NCI-H187 (cell line): ENCODE results near the gene MRPL50.

Source experiments
- DNase-seq, 2 experiments: peaks; one replicate each; lab custom pipeline; 2025; lab: John Stamatoyannopoulos, UW

Gene MRPL50

GRCh38 chr9:101375546-101375945, 22.9 kb downstream of the MRPL50 start:
- no peak for DNase-seq

GRCh38 chr9:101372327-101373118, 25.9 kb downstream of the MRPL50 start:
- no peak for DNase-seq

- DNase-seq: no peak
Measured at GRCh38 chr9:101371813-101372212, 26.6 kb downstream of the MRPL50 start.

GRCh38 chr9:101369884-101370531, 28.4 kb downstream of the MRPL50 start:
- DNase-seq: no peak

- no peak for DNase-seq
Measured at GRCh38 chr9:101369286-101369685, 29.1 kb downstream of the MRPL50 start.

- no peak for DNase-seq
Measured at GRCh38 chr9:101367323-101367722, 31.1 kb downstream of the MRPL50 start.

- DNase-seq: no peak
Measured at GRCh38 chr9:101366038-101366756, 32.2 kb downstream of the MRPL50 start.

- DNase-seq: no peak
Measured at GRCh38 chr9:101365181-101365580, 33.2 kb downstream of the MRPL50 start.

- no peak for DNase-seq
Measured at GRCh38 chr9:101362450-101362849, 36.0 kb downstream of the MRPL50 start.

GRCh38 chr9:101360647-101361046, 37.8 kb downstream of the MRPL50 start:
- no peak for DNase-seq

GRCh38 chr9:101359679-101360078, 38.7 kb downstream of the MRPL50 start:
- no peak for DNase-seq

GRCh38 chr9:101356619-101357018, 41.8 kb downstream of the MRPL50 start:
- no peak for DNase-seq

- no peak for DNase-seq
Measured at GRCh38 chr9:101354765-101355708, 43.4 kb downstream of the MRPL50 start.

- DNase-seq: no peak
Measured at GRCh38 chr9:101354143-101354764, 44.2 kb downstream of the MRPL50 start.

- DNase-seq: no peak
Measured at GRCh38 chr9:101353683-101354082, 44.7 kb downstream of the MRPL50 start.

GRCh38 chr9:101352892-101353463, 45.4 kb downstream of the MRPL50 start:
- no peak for DNase-seq

GRCh38 chr9:101350285-101350684, 48.1 kb downstream of the MRPL50 start:
- DNase-seq: no peak

GRCh38 chr9:101342595-101342994, 55.8 kb downstream of the MRPL50 start:
- no peak for DNase-seq

- no peak for DNase-seq
Measured at GRCh38 chr9:101341958-101342357, 56.5 kb downstream of the MRPL50 start.
